ENCODE measurements around the gene ADRA2C. TPM values are rescaled to one million over a fixed set of nuclear protein-coding genes. Genes with fewer than 3 reads are reported as not detected.

Gene ADRA2C
- polyA plus RNA-seq, 1 donor from 2014 or later = 3.0 TPM

DNA sequence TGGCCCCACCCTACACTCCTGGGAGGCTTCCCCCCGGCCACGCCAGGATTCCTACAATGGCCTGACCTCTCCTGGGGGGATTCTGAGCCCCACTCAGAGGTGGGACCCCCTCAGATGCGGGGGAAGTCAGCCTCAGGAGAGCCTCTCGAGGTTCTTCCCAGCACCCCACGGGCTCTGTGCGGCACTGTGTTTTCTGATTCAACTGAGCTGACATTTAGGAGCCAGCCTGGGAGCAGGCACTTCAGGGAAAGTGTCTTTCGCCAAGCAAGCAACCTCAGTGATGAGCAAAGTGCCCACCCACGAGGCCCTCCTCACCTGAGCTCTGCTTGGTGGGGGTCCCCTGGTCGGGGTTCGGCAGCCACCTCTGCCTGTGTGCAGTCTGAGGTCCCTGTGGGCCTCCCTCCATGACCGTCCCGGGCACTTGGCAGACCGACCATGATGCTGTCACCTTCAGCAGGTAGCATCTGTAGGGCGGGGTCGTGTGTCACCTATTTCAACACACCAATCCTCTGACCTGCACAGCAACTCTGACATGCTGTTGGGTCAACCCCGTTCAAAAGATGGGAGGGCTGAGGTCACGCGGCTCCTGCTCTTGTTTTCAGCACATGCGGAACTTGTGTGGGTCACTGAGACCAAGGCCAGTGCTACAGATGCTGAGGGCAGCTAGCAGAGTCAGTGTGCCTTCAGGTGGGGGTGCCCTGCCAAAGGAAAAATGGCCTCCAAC is 46.2 kb downstream of the ADRA2C start:
- Histone ChIP-seq H3K4me2 (ENCODE audit: low read length) (no peak overlapping the region), H3F3A (ENCODE audit: insufficient read depth, low read length, poor library complexity, severe bottlenecking) (no peaks in the 10 kb centered on the region), H4K20me1 (ENCODE audit: insufficient read depth) (no peaks in the 10 kb centered on the region), H3K27me3 (ENCODE audit: insufficient read depth, low read depth, low read length) (no peaks in the 10 kb centered on the region), H3K27ac (ENCODE audit: low read length) (no peak overlapping the region), H2AFZ (ENCODE audit: low read depth, low read length) (no peak overlapping the region), H3K79me2 (replicated peaks; ENCODE audit: insufficient read depth, low read length) (no peaks in the 10 kb centered on the region), H3K36me3 (ENCODE audit: insufficient read depth, low read length) (no peaks in the 10 kb centered on the region), H3K9ac (ENCODE audit: low read length) (no peak overlapping the region), H3K4me3 (ENCODE audit: low read length) (no peak overlapping the region), H3K9me3 (ENCODE audit: low read length) (no peaks in the 10 kb centered on the region), H3K9me2 (ENCODE audit: insufficient read depth, low read length) (no peaks in the 10 kb centered on the region)
- TF ChIP-seq MXI1 (conservative IDR thresholded peaks at IDR 0.05; ENCODE audit: poor library complexity, severe bottlenecking) (no peak), RAD21 (conservative IDR thresholded peaks at IDR 0.05) (no peak), EP300 (conservative IDR thresholded peaks at IDR 0.05; ENCODE audit: poor library complexity, severe bottlenecking) (no peak), EZH2 (IDR thresholded peaks at IDR 0.05; ENCODE audit: borderline replicate concordance, insufficient read depth, low read length, poor library complexity, severe bottlenecking) (no peak), POLR2AphosphoS5 (IDR thresholded peaks at IDR 0.05) (no peak), CTCF (IDR thresholded peaks at IDR 0.05; ENCODE audit: poor library complexity, severe bottlenecking) (no peak), TAF1 (IDR thresholded peaks at IDR 0.05; ENCODE audit: low read depth) (no peak), SMC3 (conservative IDR thresholded peaks at IDR 0.05; ENCODE audit: poor library complexity) (no peak)
- TF ChIP-seq, protein P1, sequence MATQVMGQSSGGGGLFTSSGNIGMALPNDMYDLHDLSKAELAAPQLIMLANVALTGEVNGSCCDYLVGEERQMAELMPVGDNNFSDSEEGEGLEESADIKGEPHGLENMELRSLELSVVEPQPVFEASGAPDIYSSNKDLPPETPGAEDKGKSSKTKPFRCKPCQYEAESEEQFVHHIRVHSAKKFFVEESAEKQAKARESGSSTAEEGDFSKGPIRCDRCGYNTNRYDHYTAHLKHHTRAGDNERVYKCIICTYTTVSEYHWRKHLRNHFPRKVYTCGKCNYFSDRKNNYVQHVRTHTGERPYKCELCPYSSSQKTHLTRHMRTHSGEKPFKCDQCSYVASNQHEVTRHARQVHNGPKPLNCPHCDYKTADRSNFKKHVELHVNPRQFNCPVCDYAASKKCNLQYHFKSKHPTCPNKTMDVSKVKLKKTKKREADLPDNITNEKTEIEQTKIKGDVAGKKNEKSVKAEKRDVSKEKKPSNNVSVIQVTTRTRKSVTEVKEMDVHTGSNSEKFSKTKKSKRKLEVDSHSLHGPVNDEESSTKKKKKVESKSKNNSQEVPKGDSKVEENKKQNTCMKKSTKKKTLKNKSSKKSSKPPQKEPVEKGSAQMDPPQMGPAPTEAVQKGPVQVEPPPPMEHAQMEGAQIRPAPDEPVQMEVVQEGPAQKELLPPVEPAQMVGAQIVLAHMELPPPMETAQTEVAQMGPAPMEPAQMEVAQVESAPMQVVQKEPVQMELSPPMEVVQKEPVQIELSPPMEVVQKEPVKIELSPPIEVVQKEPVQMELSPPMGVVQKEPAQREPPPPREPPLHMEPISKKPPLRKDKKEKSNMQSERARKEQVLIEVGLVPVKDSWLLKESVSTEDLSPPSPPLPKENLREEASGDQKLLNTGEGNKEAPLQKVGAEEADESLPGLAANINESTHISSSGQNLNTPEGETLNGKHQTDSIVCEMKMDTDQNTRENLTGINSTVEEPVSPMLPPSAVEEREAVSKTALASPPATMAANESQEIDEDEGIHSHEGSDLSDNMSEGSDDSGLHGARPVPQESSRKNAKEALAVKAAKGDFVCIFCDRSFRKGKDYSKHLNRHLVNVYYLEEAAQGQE (IDR thresholded peaks at IDR 0.05; ENCODE audit: borderline replicate concordance) = no peak

DNA sequence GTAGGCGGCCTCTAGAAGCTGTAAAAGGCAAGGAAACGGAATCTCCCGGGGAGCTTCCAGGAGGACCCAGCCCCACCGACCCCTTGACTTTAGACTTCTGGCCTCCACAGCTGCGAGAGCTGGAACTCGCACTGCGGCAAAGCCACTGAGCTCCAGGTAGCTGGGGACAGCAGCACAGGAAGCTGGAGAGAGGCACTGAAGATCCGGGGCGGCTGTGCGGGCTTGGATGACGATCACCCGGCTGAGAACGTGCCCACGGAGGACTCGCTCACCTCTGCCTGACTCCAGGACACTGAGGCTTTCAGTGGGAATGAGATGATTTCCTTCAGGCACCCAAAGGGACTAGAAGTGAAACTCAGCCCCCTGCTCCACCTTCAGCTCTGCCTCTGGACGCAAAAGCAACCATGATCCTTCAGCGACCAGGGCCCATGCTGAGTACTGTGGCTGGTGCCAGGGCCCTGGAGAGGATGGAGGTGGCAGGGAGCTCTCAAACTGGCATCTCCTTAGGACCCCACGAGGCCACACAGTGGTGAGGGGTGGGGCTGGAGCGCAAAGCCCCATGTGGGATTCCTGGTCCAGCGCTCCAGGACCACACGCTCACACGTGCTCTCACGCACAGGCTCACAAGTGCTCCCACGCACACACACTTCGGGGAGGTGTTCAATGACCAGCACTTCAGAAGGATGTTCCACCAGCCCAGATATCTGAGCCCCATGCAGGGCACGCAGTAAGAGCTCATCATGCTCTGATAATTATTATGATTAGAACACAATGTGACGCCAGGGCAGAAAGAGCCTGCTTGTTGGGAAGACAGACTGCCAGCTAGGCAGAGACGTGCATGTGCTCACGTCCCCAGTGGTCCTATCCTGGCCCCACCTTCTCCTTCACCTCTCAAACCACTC is 47.2 kb downstream of the ADRA2C start:
- TF ChIP-seq, protein P1 (IDR thresholded peaks at IDR 0.05; ENCODE audit: borderline replicate concordance) = no peak
- TF ChIP-seq CTCF (IDR thresholded peaks at IDR 0.05; ENCODE audit: poor library complexity, severe bottlenecking) (no peak), POLR2AphosphoS5 (IDR thresholded peaks at IDR 0.05) (no peak), RAD21 (conservative IDR thresholded peaks at IDR 0.05) (no peak), MXI1 (conservative IDR thresholded peaks at IDR 0.05; ENCODE audit: poor library complexity, severe bottlenecking) (no peak), EP300 (conservative IDR thresholded peaks at IDR 0.05; ENCODE audit: poor library complexity, severe bottlenecking) (no peak), EZH2 (IDR thresholded peaks at IDR 0.05; ENCODE audit: borderline replicate concordance, insufficient read depth, low read length, poor library complexity, severe bottlenecking) (no peak), SMC3 (conservative IDR thresholded peaks at IDR 0.05; ENCODE audit: poor library complexity) (no peak), TAF1 (IDR thresholded peaks at IDR 0.05; ENCODE audit: low read depth) (no peak)
- H4K20me1 ChIP-seq (ENCODE audit: insufficient read depth) = no peaks in the 10 kb centered on the region

More for the DNA sequence above, 47.2 kb downstream of the ADRA2C start:
- no peaks in the 10 kb centered on the region for H3K27me3 ChIP-seq (ENCODE audit: insufficient read depth, low read depth, low read length)
- no peaks in the 10 kb centered on the region for H3K36me3 ChIP-seq (ENCODE audit: insufficient read depth, low read length)
- H3K9ac ChIP-seq (ENCODE audit: low read length) = no peak overlapping the region
- no peak overlapping the region for H3K4me2 ChIP-seq (ENCODE audit: low read length)
- H3K79me2 ChIP-seq (replicated peaks; ENCODE audit: insufficient read depth, low read length) = no peaks in the 10 kb centered on the region
- H2AFZ ChIP-seq (ENCODE audit: low read depth, low read length) = no peak overlapping the region
- H3F3A ChIP-seq (ENCODE audit: insufficient read depth, low read length, poor library complexity, severe bottlenecking) = no peaks in the 10 kb centered on the region
- no peaks in the 10 kb centered on the region for H3K9me3 ChIP-seq (ENCODE audit: low read length)
- no peaks in the 10 kb centered on the region for H3K9me2 ChIP-seq (ENCODE audit: insufficient read depth, low read length)
- H3K4me3 ChIP-seq (ENCODE audit: low read length) = no peak overlapping the region
- no peak overlapping the region for H3K27ac ChIP-seq (ENCODE audit: low read length)

Measured in neural cell (in vitro differentiated cells).